B cell (primary cell): ENCODE data around the gene FOLR1. TPM values are rescaled to one million over a fixed set of nuclear protein-coding genes. Genes with fewer than 3 reads are reported as not detected.

ENCODE experiments used
- ATAC-seq: fragments of 200-7000 bp; cut with Tn5 transposase; one replicate; pipeline ENCODE4 v1.10.0; 2021; ENCODE audit warnings: low read depth, mild to moderate bottlenecking, moderate number of reproducible peaks, moderate library complexity
- CTCF ChIA-PET: fragments of 350-600 bp; sonication (Branson Sonifier 250); formaldehyde crosslinking; loops from one replicate; lab custom pipeline; 2021; ENCODE audit warnings: antibody characterized with exemption, inconsistent platforms; lab: Charles Lee
- POLR2A ChIA-PET: fragments of 350-600 bp; sonication (Branson Sonifier 250); formaldehyde crosslinking; loops from one replicate; lab custom pipeline; 2021; ENCODE audit warnings: antibody characterized with exemption; lab: Charles Lee
- DNase-seq: peaks from one replicate; pipeline ENCODE4 v3.0.0; 2013
- H2AFZ ChIP-seq: 2 replicates; pipeline ENCODE4 v1.6.1; 2012; ENCODE audit warnings: mild to moderate bottlenecking, low read depth, low read length; ENCODE audit not compliant: insufficient read depth, poor library complexity, severe bottlenecking
- H3K27ac ChIP-seq, 2 donors: 1 replicate in 1 of 2; 2 replicates in 1 of 2; pipeline ENCODE4 v1.5.1; 2012 to 2013; ENCODE audit warnings: low read length in 2 of 2, mild to moderate bottlenecking in 2 of 2, moderate library complexity in 1 of 2
- H3K27me3 ChIP-seq, 4 experiments: fragments of 200-600 bp in 1 of 4; sonication (generic) in 1 of 4; replicated peaks in 1 of 4; 1 replicate in 2 of 4; 2 replicates in 2 of 4; pipeline versions ENCODE4 v1.6.1 to v1.7.0; 2013 to 2016; ENCODE audit warnings: low read length in 3 of 4, mild to moderate bottlenecking in 2 of 4, mixed read lengths in 1 of 4, moderate library complexity in 1 of 4; ENCODE audit not compliant: insufficient read depth in 4 of 4, control insufficient read depth in 3 of 4; ENCODE audit errors: control extremely low read depth in 1 of 4
- H3K36me3 ChIP-seq, 2 experiments: replicated peaks in 1 of 2; 1 replicate in 1 of 2; 2 replicates in 1 of 2; pipeline versions ENCODE4 v1.6.1 to v1.7.1; 2013; ENCODE audit warnings: low read length in 1 of 2; ENCODE audit not compliant: insufficient read depth in 2 of 2, control insufficient read depth in 1 of 2; ENCODE audit errors: control extremely low read depth in 1 of 2, extremely low read depth in 1 of 2
- H3K4me1 ChIP-seq, 2 donors: fragments of 200-600 bp in 1 of 2; sonication (generic) in 1 of 2; 1 replicate in 1 of 2; 2 replicates in 1 of 2; pipeline versions ENCODE4 v1.5.1 to v1.6.1; 2013 to 2017; ENCODE audit warnings: low read length in 2 of 2; ENCODE audit not compliant: control insufficient read depth in 2 of 2, insufficient read depth in 2 of 2
- H3K4me2 ChIP-seq: replicated peaks from 2 replicates; pipeline ENCODE3; 2012; ENCODE audit warnings: mild to moderate bottlenecking, low read depth, low read length; ENCODE audit not compliant: poor library complexity, severe bottlenecking
- H3K4me3 ChIP-seq, 5 experiments: fragments of 200-600 bp in 1 of 5; sonication (generic) in 1 of 5; 1 replicate in 3 of 5; 2 replicates in 2 of 5; pipeline versions ENCODE4 v1.5.1 to v1.7.0; 2011 to 2016; ENCODE audit warnings: low read length in 4 of 5, mild to moderate bottlenecking in 4 of 5, low read depth in 2 of 5, control low read depth in 1 of 5, moderate library complexity in 1 of 5; ENCODE audit not compliant: insufficient read depth in 1 of 5; ENCODE audit errors: control extremely low read depth in 1 of 5, extremely low read depth in 1 of 5
- H3K79me2 ChIP-seq: fragments of 200-600 bp; sonication (generic); one replicate; pipeline ENCODE4 v1.6.0; 2016; ENCODE audit warnings: low read length; ENCODE audit not compliant: control insufficient read depth, insufficient read depth
- H3K9ac ChIP-seq: fragments of 200-600 bp; sonication (generic); 2 replicates; pipeline ENCODE4 v1.6.1; 2017; ENCODE audit warnings: mild to moderate bottlenecking, low read length, moderate library complexity
- H3K9me3 ChIP-seq, 3 donors: one replicate each; pipeline versions ENCODE4 v1.6.1 to v1.7.1; 2013; ENCODE audit warnings: low read length in 2 of 3; ENCODE audit not compliant: control insufficient read depth in 2 of 3, insufficient read depth in 1 of 3; ENCODE audit errors: control extremely low read depth in 1 of 3
- H4K20me1 ChIP-seq: 2 replicates; pipeline ENCODE4 v1.6.0; 2012; ENCODE audit warnings: mild to moderate bottlenecking, low read length; ENCODE audit not compliant: insufficient read depth, control insufficient read depth, poor library complexity, severe bottlenecking
- H3K27ac Mint-ChIP-seq: one replicate; pipeline ENCODE4 v1.8.0; 2021; ENCODE audit warnings: mixed read lengths
- H3K27me3 Mint-ChIP-seq: one replicate; pipeline ENCODE4 v1.8.0; 2021; ENCODE audit warnings: mixed read lengths
- H3K4me1 Mint-ChIP-seq: one replicate; pipeline ENCODE4 v1.8.0; 2021; ENCODE audit warnings: mixed read lengths
- H3K4me3 Mint-ChIP-seq: one replicate; pipeline ENCODE4 v1.8.0; 2021; ENCODE audit warnings: mixed read lengths
- H3K9me3 Mint-ChIP-seq: one replicate; pipeline ENCODE4 v1.8.0; 2022; ENCODE audit warnings: mixed read lengths; ENCODE audit not compliant: insufficient read depth
- CTCF ChIP-seq: fragments of 200-600 bp; IDR thresholded peaks from one replicate; pipeline ENCODE4 v1.8.0; 2022; ENCODE audit warnings: antibody characterized with exemption, mild to moderate bottlenecking
- EZH2 ChIP-seq: IDR thresholded peaks from 2 replicates; pipeline ENCODE4 v1.6.1; 2012; ENCODE audit warnings: borderline replicate concordance, low read depth, mild to moderate bottlenecking, moderate library complexity, low read length; ENCODE audit not compliant: insufficient read depth, poor library complexity, severe bottlenecking
- WGBS: methylation state at CpG from one replicate; pipeline ENCODE4 v1.1.5; 2013; ENCODE audit warnings: missing lambda C conversion rate; ENCODE audit not compliant: insufficient coverage; 5-methylcytosine and 5-hydroxymethylcytosine counted together
- intact Hi-C: fragments of 100-400 bp; cut with micrococcal nuclease; formaldehyde crosslinking; loops from one replicate; pipeline ENCODE4 v1.10.0; 2022
- polyA plus RNA-seq: library from polyadenylated mRNA; depleted of rRNA; stranded (reverse); fragments of >200 nt; gene quantifications from 2 replicates; pipeline ENCODE4 v1.2.3, GENCODE V29; 2012
- total RNA-seq, 2 donors: library from RNA; stranded (reverse); fragments of 120-200 nt in 1 of 2; gene quantifications; 1 replicate in 1 of 2; 2 replicates in 1 of 2; pipeline versions ENCODE4 v1.2.3 to v1.2.4, GENCODE V29; 2013 to 2022

The FOLR1 gene
- total and polyA plus RNA-seq, 2 donors (not counting 1 experiment from before 2014, with no cell fraction given): not detected

- Histone ChIP-seq H3K36me3 (no peaks in the 10 kb centered on the region), H3K9me3 (no peaks in the 10 kb centered on the region), H3K27me3 (no peaks in the 10 kb centered on the region), H3K4me2 (peak overlapping the region; percentile 99), H3K4me3 (peak overlapping the region; percentile 50 to 91 (median 81)), H3K9ac (peak overlapping the region; percentile 81), H2AFZ (peak overlapping the region; percentile 84), H3K4me1 (peaks cover 37 to 52% of the 10 kb centered on the region in 2 donors), H4K20me1 (no peaks in the 10 kb centered on the region), H3K27ac (peak overlapping the region; percentile 83 to 89), H3K79me2 (peaks cover 13% of the 10 kb centered on the region)
- H3K27me3 Mint-ChIP-seq: no peaks in the 10 kb centered on the region
- H3K4me1 Mint-ChIP-seq: peaks cover 57% of the 10 kb centered on the region
- TF ChIP-seq EZH2 (no peak), CTCF (no peak)
- DNase-seq (no peak), ATAC-seq (no peak)
- ChIA-PET CTCF (interaction anchor here (1.0 to 2.3 kb wide), 8 partner anchors 10 to 192 kb away, joined by 3 to 20 read pairs (median 4); no protein-coding TSS in a partner anchor), POLR2A (interaction anchor here (0.9 to 1.4 kb wide), 3 partner anchors 12 to 244 kb away, joined by 3 to 11 read pairs (median 4); no protein-coding TSS in a partner anchor)
- H3K27ac Mint-ChIP-seq: peak overlapping the region; percentile 96
- WGBS: 79% methylated on average over 5 of the region's 6 CpGs
- no peaks in the 10 kb centered on the region for H3K9me3 Mint-ChIP-seq
- H3K4me3 Mint-ChIP-seq: peak overlapping the region; percentile 93
- intact Hi-C loops: loop anchor here (2.0 to 10.0 kb wide), 9 partner anchors 77 to 1760 kb away; partner anchors contain the start of genes ARAP1, ATG16L2, CLPB and FAM168A
Measured at GRCh38 chr11:72222106-72222891, 30.4 kb downstream of the FOLR1 start.
